ENCODE data around the gene ADA.
A peak's percentile ranks its signal among the peaks of the same experiment; 100 is the strongest.

ADA gene

GRCh38 chr20:44598423-44599305, 52.8 kb downstream of the ADA start:
- in situ Hi-C loops (cut with HindIII; ENCODE audit: low pct_ligation_motif_present, low sequenced_read_pairs) = no loop called here
- no peak for DNase-seq
- H3K36me3 ChIP-seq (replicated peaks) = no peaks in the 10 kb centered on the region

GRCh38 chr20:44597930-44598329, 53.6 kb downstream of the ADA start:
- no peak overlapping the region for H3K27ac ChIP-seq
- no peak for TF ChIP-seq CTCF (IDR thresholded peaks at IDR 0.05; ENCODE audit: low read depth, low read length, missing control alignments)
- in situ Hi-C loops (cut with HindIII; ENCODE audit: low pct_ligation_motif_present, low sequenced_read_pairs) = no loop called here
- H3K4me3 ChIP-seq (ENCODE audit: low read depth, low read length) = no peak overlapping the region
- H3K36me3 ChIP-seq (replicated peaks) = no peaks in the 10 kb centered on the region
- H3K27me3 ChIP-seq (replicated peaks) = no peaks in the 10 kb centered on the region
- DNase-seq = no peak

More at GRCh38 chr20:44598423-44599305, 52.8 kb downstream of the ADA start:
- no peak overlapping the region for H3K4me3 ChIP-seq (ENCODE audit: low read depth, low read length)
- H3K27me3 ChIP-seq (replicated peaks) = no peaks in the 10 kb centered on the region
- TF ChIP-seq CTCF (IDR thresholded peaks at IDR 0.05; ENCODE audit: low read depth, low read length, missing control alignments) = peak; percentile 43
- H3K27ac ChIP-seq = no peak overlapping the region

- DNase-seq = no peak
- no peak for TF ChIP-seq CTCF (IDR thresholded peaks at IDR 0.05; ENCODE audit: low read depth, low read length, missing control alignments)
- H3K4me3 ChIP-seq (ENCODE audit: low read depth, low read length) = no peak overlapping the region
- no peaks in the 10 kb centered on the region for H3K36me3 ChIP-seq (replicated peaks)
- no peak overlapping the region for H3K27ac ChIP-seq
- H3K27me3 ChIP-seq (replicated peaks) = no peaks in the 10 kb centered on the region
- in situ Hi-C loops (cut with HindIII; ENCODE audit: low pct_ligation_motif_present, low sequenced_read_pairs) = no loop called here
These were observed 54.0 kb downstream of the ADA start for GRCh38 chr20:44597516-44597915.

- no peak overlapping the region for H3K27ac ChIP-seq
- in situ Hi-C loops (cut with HindIII; ENCODE audit: low pct_ligation_motif_present, low sequenced_read_pairs) = no loop called here
- TF ChIP-seq CTCF (IDR thresholded peaks at IDR 0.05; ENCODE audit: low read depth, low read length, missing control alignments) = no peak
- no peaks in the 10 kb centered on the region for H3K27me3 ChIP-seq (replicated peaks)
- H3K4me3 ChIP-seq (ENCODE audit: low read depth, low read length) = no peak overlapping the region
- no peaks in the 10 kb centered on the region for H3K36me3 ChIP-seq (replicated peaks)
- no peak for DNase-seq
These were observed 54.6 kb downstream of the ADA start for GRCh38 chr20:44596876-44597275.

- no peak for TF ChIP-seq CTCF (IDR thresholded peaks at IDR 0.05; ENCODE audit: low read depth, low read length, missing control alignments)
- no peaks in the 10 kb centered on the region for H3K27me3 ChIP-seq (replicated peaks)
- H3K27ac ChIP-seq = no peak overlapping the region
- DNase-seq = no peak
- no peaks in the 10 kb centered on the region for H3K36me3 ChIP-seq (replicated peaks)
- in situ Hi-C loops (cut with HindIII; ENCODE audit: low pct_ligation_motif_present, low sequenced_read_pairs) = no loop called here
- H3K4me3 ChIP-seq (ENCODE audit: low read depth, low read length) = no peak overlapping the region
These were observed 55.5 kb downstream of the ADA start for GRCh38 chr20:44596010-44596409.

All from brain microvascular endothelial cell (primary cell).